ENCODE measurements around the gene PBX3.
A peak's percentile ranks its signal among the peaks of the same experiment; 100 is the strongest.

PBX3 gene

GRCh38 chr9:125982798-125983406 lies 235.7 kb downstream of the PBX3 start:
- intact Hi-C loops (cut with DNase I; ENCODE audit: low total_unique reads) = no loop called here
- peak in 1 of 2 donors; percentile 12 for DNase-seq
- Histone ChIP-seq H3K9me3 (peaks cover 0 to 8% (median 7%) of the 10 kb centered on the region in 3 donors), H3K36me3 (no peaks in the 10 kb centered on the region), H3K27me3 (peaks cover 0 to 4% of the 10 kb centered on the region in 2 donors), H3K4me1 (no peaks in the 10 kb centered on the region), H3K4me3 (no peak overlapping the region), H3K27ac (no peak overlapping the region)
- no peak for TF ChIP-seq CTCF (IDR thresholded peaks at IDR 0.05)

- peaks cover 0 to 8% (median 5%) of the 10 kb centered on the region in 3 donors for H3K9me3 ChIP-seq
- H3K27ac ChIP-seq = no peak overlapping the region
- TF ChIP-seq CTCF (IDR thresholded peaks at IDR 0.05) = no peak
- H3K4me1 ChIP-seq = no peaks in the 10 kb centered on the region
- intact Hi-C loops (cut with DNase I; ENCODE audit: low total_unique reads) = no loop called here
- no peak overlapping the region for H3K4me3 ChIP-seq
- DNase-seq = peak in 1 of 2 donors; percentile 3
- no peaks in the 10 kb centered on the region for H3K36me3 ChIP-seq
- H3K27me3 ChIP-seq = peaks cover 0 to 4% of the 10 kb centered on the region in 2 donors
Measured at GRCh38 chr9:125983681-125984080, 236.5 kb downstream of the PBX3 start.

GRCh38 chr9:125984461-125984860 lies 237.3 kb downstream of the PBX3 start:
- no peak overlapping the region for H3K27ac ChIP-seq
- no peaks in the 10 kb centered on the region for H3K4me1 ChIP-seq
- no peak overlapping the region for H3K4me3 ChIP-seq
- H3K27me3 ChIP-seq = peaks cover 0 to 4% of the 10 kb centered on the region in 2 donors
- intact Hi-C loops (cut with DNase I; ENCODE audit: low total_unique reads) = no loop called here
- peaks cover 0 to 8% (median 3%) of the 10 kb centered on the region in 3 donors for H3K9me3 ChIP-seq
- TF ChIP-seq CTCF (IDR thresholded peaks at IDR 0.05) = no peak
- no peaks in the 10 kb centered on the region for H3K36me3 ChIP-seq
- DNase-seq = peak in 1 of 2 donors; percentile 14

- H3K4me3 ChIP-seq = no peak overlapping the region
- no peak for DNase-seq
- TF ChIP-seq CTCF (IDR thresholded peaks at IDR 0.05) = no peak
- intact Hi-C loops (cut with DNase I; ENCODE audit: low total_unique reads) = no loop called here
- H3K27me3 ChIP-seq = peaks cover 0 to 4% of the 10 kb centered on the region in 2 donors
- H3K27ac ChIP-seq = no peak overlapping the region
- H3K9me3 ChIP-seq = no peaks in the 10 kb centered on the region
- no peaks in the 10 kb centered on the region for H3K36me3 ChIP-seq
- H3K4me1 ChIP-seq = no peaks in the 10 kb centered on the region
Measured at GRCh38 chr9:125985142-125985997, 238.2 kb downstream of the PBX3 start.

GRCh38 chr9:125985998-125986655 lies 239.0 kb downstream of the PBX3 start:
- intact Hi-C loops (cut with DNase I; ENCODE audit: low total_unique reads) = no loop called here
- DNase-seq = peak in 1 of 2 donors; percentile 45

More at GRCh38 chr9:125985998-125986655, 239.0 kb downstream of the PBX3 start:
- H3K27ac ChIP-seq = no peak overlapping the region
- H3K27me3 ChIP-seq = peaks cover 0 to 4% of the 10 kb centered on the region in 2 donors
- no peaks in the 10 kb centered on the region for H3K36me3 ChIP-seq
- no peaks in the 10 kb centered on the region for H3K9me3 ChIP-seq
- no peak overlapping the region for H3K4me3 ChIP-seq
- no peaks in the 10 kb centered on the region for H3K4me1 ChIP-seq
- TF ChIP-seq CTCF (IDR thresholded peaks at IDR 0.05) = no peak
